ENCODE results near the gene XKR3.
"Not testable (repeated sequence)": the region's sequence is repeated elsewhere in the genome, so short reads cannot be mapped to it uniquely, and the experiment has no call there.

XKR3 gene

GRCh38 chr22:16806401-16806800, 18.8 kb downstream of the XKR3 start:
- TF ChIP-seq CTCF (IDR thresholded peaks at IDR 0.05; ENCODE audit: extremely low read depth, missing control alignments): no peak
- no peak for DNase-seq (ENCODE audit: low spot score)

GRCh38 chr22:16804882-16805281, 20.3 kb downstream of the XKR3 start:
- DNase-seq (ENCODE audit: low spot score): no peak
- no peak for TF ChIP-seq CTCF (IDR thresholded peaks at IDR 0.05; ENCODE audit: extremely low read depth, missing control alignments)

GRCh38 chr22:16803255-16803917, 21.8 kb downstream of the XKR3 start:
- no peak for DNase-seq (ENCODE audit: low spot score)
- no peak for TF ChIP-seq CTCF (IDR thresholded peaks at IDR 0.05; ENCODE audit: extremely low read depth, missing control alignments)

GRCh38 chr22:16801571-16801970, 23.6 kb downstream of the XKR3 start:
- no peak for TF ChIP-seq CTCF (IDR thresholded peaks at IDR 0.05; ENCODE audit: extremely low read depth, missing control alignments)
- no peak for DNase-seq (ENCODE audit: low spot score)

- no peak for DNase-seq (ENCODE audit: low spot score)
- TF ChIP-seq CTCF (IDR thresholded peaks at IDR 0.05; ENCODE audit: extremely low read depth, missing control alignments): no peak
Measured at GRCh38 chr22:16801088-16801487, 24.1 kb downstream of the XKR3 start.

- DNase-seq (ENCODE audit: low spot score): no peak
- TF ChIP-seq CTCF (IDR thresholded peaks at IDR 0.05; ENCODE audit: extremely low read depth, missing control alignments): no peak
Measured at GRCh38 chr22:16800358-16800757, 24.9 kb downstream of the XKR3 start.

GRCh38 chr22:16795504-16795903, 29.7 kb downstream of the XKR3 start:
- DNase-seq (ENCODE audit: low spot score): not testable (repeated sequence)

- DNase-seq (ENCODE audit: low spot score): no peak
- TF ChIP-seq CTCF (IDR thresholded peaks at IDR 0.05; ENCODE audit: extremely low read depth, missing control alignments): no peak
Measured at GRCh38 chr22:16793831-16794230, 31.4 kb downstream of the XKR3 start.
